Chondrocyte (in vitro differentiated cells): ENCODE data around the gene PARP11. TPM values are rescaled to one million over a fixed set of nuclear protein-coding genes. Genes with fewer than 3 reads are reported as not detected.

Source experiments
- DNase-seq: peaks from one replicate; pipeline ENCODE4 v3.0.0; 2021; ENCODE audit warnings: mixed read lengths, low spot score
- H3K27ac Mint-ChIP-seq: one replicate; pipeline ENCODE4 v1.8.0; 2021; ENCODE audit warnings: mild to moderate bottlenecking, moderate library complexity, mixed read lengths; ENCODE audit not compliant: unreplicated experiment
- H3K27me3 Mint-ChIP-seq: 2 replicates; pipeline ENCODE4 v1.8.0; 2021; ENCODE audit warnings: low read depth, mixed read lengths
- H3K36me3 Mint-ChIP-seq: 2 replicates; pipeline ENCODE4 v1.8.0; 2021; ENCODE audit warnings: low read depth, mixed read lengths
- H3K4me1 Mint-ChIP-seq: 2 replicates; pipeline ENCODE4 v1.8.0; 2021; ENCODE audit warnings: low read depth, mild to moderate bottlenecking, mixed read lengths
- H3K4me3 Mint-ChIP-seq: one replicate; pipeline ENCODE4 v1.8.0; 2021; ENCODE audit warnings: mild to moderate bottlenecking, moderate library complexity, mixed read lengths; ENCODE audit not compliant: unreplicated experiment
- H3K9me3 Mint-ChIP-seq: 2 replicates; pipeline ENCODE4 v1.8.0; 2021; ENCODE audit warnings: low read depth, mixed read lengths
- total RNA-seq: library from RNA; stranded (reverse); gene quantifications from 3 replicates; pipeline ENCODE4 v1.2.1, GENCODE V29; 2021
- TF ChIP-seq, protein P1 (sequence below): fragments of 200-600 bp; sonication (generic); IDR thresholded peaks from 2 replicates; pipeline ENCODE4 v1.5.0; 2021; ENCODE audit warnings: antibody characterized with exemption, mild to moderate bottlenecking, moderate library complexity

Gene PARP11
- total RNA-seq, 1 donor from 2014 or later: 10.2 TPM

DNA sequence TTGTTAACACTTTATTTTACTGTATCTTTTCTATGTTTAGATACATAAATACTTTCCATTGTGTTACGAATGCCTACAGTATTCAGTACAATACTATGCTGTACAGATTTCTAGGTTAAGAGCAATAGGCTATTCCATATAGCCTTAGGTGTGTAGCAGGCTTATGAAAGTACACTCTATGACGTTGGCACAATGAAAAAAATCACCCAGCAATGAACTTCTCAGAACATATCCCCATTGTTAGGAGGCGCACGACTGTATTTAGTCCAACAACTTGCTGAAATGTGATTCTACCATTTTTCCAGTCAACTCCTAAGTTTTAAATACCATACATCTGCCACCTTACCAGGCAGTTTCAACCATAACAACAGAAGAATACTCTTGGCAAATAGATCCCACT lies 1.8 kb downstream of the PARP11 start:
- H3K27me3 Mint-ChIP-seq: peaks cover 3% of the 10 kb centered on the region
- H3K27ac Mint-ChIP-seq: no peak overlapping the region
- H3K9me3 Mint-ChIP-seq: peaks cover 4% of the 10 kb centered on the region
- no peaks in the 10 kb centered on the region for H3K36me3 Mint-ChIP-seq
- TF ChIP-seq, protein P1, sequence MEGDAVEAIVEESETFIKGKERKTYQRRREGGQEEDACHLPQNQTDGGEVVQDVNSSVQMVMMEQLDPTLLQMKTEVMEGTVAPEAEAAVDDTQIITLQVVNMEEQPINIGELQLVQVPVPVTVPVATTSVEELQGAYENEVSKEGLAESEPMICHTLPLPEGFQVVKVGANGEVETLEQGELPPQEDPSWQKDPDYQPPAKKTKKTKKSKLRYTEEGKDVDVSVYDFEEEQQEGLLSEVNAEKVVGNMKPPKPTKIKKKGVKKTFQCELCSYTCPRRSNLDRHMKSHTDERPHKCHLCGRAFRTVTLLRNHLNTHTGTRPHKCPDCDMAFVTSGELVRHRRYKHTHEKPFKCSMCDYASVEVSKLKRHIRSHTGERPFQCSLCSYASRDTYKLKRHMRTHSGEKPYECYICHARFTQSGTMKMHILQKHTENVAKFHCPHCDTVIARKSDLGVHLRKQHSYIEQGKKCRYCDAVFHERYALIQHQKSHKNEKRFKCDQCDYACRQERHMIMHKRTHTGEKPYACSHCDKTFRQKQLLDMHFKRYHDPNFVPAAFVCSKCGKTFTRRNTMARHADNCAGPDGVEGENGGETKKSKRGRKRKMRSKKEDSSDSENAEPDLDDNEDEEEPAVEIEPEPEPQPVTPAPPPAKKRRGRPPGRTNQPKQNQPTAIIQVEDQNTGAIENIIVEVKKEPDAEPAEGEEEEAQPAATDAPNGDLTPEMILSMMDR: no peak
- peak overlapping the region; percentile 89 for H3K4me3 Mint-ChIP-seq
- no peak for DNase-seq
- peaks cover 21% of the 10 kb centered on the region for H3K4me1 Mint-ChIP-seq

DNA sequence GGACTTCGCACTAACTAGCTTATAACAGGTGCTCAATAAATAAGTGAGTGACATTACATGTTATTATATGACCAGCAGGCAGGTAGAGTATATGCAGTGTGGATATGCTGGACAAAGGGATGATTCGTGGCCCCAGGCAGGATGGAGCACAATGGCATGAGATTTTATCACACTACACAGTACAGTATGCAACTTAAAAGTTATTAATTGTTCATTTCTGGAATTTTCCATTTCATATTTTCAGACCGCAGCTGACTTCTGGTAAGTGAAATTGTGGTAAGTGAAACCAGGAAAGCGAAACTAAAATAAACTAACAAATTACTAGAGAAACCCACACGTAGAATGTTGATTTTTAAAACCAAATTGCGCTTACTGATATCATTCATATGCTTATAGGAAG lies 3.3 kb downstream of the PARP11 start:
- H3K4me1 Mint-ChIP-seq: peaks cover 21% of the 10 kb centered on the region
- peaks cover 18% of the 10 kb centered on the region for H3K9me3 Mint-ChIP-seq
- no peaks in the 10 kb centered on the region for H3K27me3 Mint-ChIP-seq
- no peak for DNase-seq
- H3K4me3 Mint-ChIP-seq: no peak overlapping the region
- peaks cover 8% of the 10 kb centered on the region for H3K36me3 Mint-ChIP-seq
- H3K27ac Mint-ChIP-seq: no peak overlapping the region
- TF ChIP-seq, protein P1: no peak

DNA sequence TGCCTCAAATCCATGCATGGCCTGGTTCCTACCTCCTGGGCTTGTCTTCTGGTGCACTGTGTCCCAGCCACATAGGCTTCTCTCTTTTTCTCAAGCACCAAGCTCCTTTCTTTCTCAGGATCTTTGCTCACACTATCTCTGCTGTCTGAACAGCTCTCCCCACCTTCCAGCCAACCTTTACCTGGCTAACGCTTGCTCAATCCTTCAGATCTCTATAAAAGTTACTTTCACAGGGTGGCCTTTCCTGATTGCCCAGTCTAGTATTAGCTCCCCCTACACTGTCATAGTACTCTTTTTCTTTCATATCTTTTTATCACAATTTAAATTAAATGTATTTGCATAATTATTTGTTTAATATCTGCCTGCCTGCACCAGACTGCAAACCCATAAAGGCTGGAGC lies 3.8 kb downstream of the PARP11 start:
- Mint-ChIP-seq H3K4me3 (no peak overlapping the region), H3K9me3 (peaks cover 23% of the 10 kb centered on the region), H3K36me3 (peaks cover 8% of the 10 kb centered on the region), H3K27me3 (no peaks in the 10 kb centered on the region), H3K27ac (no peak overlapping the region), H3K4me1 (peaks cover 21% of the 10 kb centered on the region)
- TF ChIP-seq, protein P1: no peak
- DNase-seq: no peak

DNA sequence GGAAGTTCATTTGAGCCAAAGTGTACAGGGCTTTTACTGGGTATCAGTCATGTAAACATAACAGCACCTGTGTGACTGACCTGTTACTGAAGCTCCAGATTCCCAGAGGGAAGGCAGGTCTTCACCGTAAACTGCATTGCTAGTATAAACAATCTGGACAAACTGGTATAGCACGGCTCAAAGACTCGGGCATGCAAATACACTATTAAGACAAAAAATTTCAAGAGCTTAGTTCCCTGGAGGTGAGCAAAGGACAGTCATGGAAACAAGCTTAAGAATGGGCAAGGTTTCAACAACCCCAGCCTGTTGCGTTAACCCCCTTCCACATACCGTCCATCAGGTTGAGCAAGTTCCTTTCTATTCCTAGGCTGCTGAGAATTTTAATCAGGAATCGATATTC lies 9.4 kb downstream of the PARP11 start:
- Mint-ChIP-seq H3K27me3 (no peaks in the 10 kb centered on the region), H3K9me3 (peaks cover 27% of the 10 kb centered on the region), H3K4me3 (no peak overlapping the region), H3K4me1 (no peaks in the 10 kb centered on the region), H3K27ac (no peak overlapping the region), H3K36me3 (peaks cover 8% of the 10 kb centered on the region)
- TF ChIP-seq, protein P1: no peak
- no peak for DNase-seq

DNA sequence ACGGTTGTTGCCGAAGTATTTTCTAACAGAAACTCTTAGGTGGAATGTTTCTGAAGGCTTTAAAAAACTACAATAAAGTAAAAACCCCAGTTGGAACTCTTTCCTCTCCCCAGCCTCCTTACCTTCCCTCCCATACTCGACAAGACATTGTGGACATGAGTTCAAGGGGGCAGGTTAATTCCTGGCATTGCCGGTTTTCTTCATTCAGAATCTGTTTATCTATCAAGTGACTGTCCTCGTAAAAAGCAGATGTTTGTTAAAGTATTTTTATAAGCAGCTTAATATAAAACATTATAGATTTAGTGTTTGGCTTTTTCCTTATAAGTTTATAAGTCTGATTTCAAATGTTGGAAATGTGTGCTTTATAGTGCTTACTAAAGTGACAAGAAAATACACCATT lies 30.7 kb downstream of the PARP11 start:
- Mint-ChIP-seq H3K9me3 (peaks cover 8% of the 10 kb centered on the region), H3K27me3 (no peaks in the 10 kb centered on the region), H3K4me3 (no peak overlapping the region), H3K4me1 (no peaks in the 10 kb centered on the region), H3K36me3 (peaks cover 13% of the 10 kb centered on the region), H3K27ac (no peak overlapping the region)
- no peak for DNase-seq
- TF ChIP-seq, protein P1: no peak
